ENCODE data around the gene GNAI2. TPM values are rescaled to one million over a fixed set of nuclear protein-coding genes. Genes with fewer than 3 reads are reported as not detected.
A peak's percentile ranks its signal among the peaks of the same experiment; 100 is the strongest.

The GNAI2 gene
- total RNA-seq, 1 donor from 2014 or later: 118 TPM

DNA sequence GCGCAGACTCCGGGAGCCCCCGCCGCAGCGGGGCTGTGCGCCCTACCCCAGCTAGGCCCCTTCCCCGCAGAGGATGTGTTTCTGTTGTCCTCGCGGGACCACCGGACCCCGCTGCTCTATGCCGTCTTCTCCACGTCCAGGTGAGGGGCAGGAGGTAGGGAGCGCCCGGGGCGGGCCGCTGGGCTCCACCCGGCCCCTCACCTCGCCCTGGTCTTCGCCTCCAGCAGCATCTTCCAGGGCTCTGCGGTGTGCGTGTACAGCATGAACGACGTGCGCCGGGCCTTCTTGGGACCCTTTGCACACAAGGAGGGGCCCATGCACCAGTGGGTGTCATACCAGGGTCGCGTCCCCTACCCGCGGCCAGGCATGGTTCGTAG is 37.7 kb downstream of the GNAI2 start:
- peak overlapping the region; percentile 55 for H3K4me3 ChIP-seq
- H3K27me3 ChIP-seq (ENCODE audit: low read depth): peaks cover 31% of the 10 kb centered on the region
- intact Hi-C loops (cut with micrococcal nuclease): loop anchor here (5.0 to 10.0 kb wide), 2 partner anchors 46 to 79 kb away; partner anchors contain the start of gene GNAT1
- H3K27ac ChIP-seq (replicated peaks): no peak overlapping the region
- no peaks in the 10 kb centered on the region for H3K36me3 ChIP-seq
- DNase-seq: no peak
- TF ChIP-seq, protein P1, sequence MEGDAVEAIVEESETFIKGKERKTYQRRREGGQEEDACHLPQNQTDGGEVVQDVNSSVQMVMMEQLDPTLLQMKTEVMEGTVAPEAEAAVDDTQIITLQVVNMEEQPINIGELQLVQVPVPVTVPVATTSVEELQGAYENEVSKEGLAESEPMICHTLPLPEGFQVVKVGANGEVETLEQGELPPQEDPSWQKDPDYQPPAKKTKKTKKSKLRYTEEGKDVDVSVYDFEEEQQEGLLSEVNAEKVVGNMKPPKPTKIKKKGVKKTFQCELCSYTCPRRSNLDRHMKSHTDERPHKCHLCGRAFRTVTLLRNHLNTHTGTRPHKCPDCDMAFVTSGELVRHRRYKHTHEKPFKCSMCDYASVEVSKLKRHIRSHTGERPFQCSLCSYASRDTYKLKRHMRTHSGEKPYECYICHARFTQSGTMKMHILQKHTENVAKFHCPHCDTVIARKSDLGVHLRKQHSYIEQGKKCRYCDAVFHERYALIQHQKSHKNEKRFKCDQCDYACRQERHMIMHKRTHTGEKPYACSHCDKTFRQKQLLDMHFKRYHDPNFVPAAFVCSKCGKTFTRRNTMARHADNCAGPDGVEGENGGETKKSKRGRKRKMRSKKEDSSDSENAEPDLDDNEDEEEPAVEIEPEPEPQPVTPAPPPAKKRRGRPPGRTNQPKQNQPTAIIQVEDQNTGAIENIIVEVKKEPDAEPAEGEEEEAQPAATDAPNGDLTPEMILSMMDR (IDR thresholded peaks at IDR 0.05; ENCODE audit: borderline replicate concordance): no peak
- no peaks in the 10 kb centered on the region for H3K9me3 ChIP-seq (replicated peaks)
- H3K4me1 ChIP-seq: peaks cover 57% of the 10 kb centered on the region

DNA sequence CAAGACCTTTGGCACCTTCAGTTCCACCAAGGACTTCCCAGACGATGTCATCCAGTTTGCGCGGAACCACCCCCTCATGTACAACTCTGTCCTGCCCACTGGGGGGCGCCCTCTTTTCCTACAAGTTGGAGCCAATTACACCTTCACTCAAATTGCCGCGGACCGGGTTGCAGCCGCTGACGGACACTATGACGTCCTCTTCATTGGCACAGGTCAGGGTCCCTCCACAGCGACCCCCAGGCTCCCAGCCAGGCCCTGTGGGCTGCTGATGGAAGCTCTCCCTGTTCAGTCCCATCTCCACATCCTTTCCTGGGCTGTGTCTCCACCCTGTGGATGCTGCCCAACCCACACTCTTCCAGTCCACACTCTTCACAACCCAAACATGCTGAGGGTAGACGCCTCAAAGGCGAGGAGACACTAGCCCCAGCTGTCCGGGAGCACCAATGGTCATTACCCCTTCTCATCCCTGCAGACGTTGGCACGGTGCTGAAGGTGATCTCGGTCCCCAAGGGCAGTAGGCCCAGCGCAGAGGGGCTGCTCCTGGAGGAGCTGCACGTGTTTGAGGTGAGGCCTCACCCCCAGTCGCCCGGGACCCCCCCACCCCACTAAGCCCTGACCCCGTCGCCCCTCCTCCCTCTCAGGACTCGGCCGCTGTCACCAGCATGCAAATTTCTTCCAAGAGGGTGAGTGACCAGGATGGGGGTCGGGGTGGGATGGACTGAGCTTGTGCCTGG is 38.5 kb downstream of the GNAI2 start:
- Histone ChIP-seq H3K4me3 (peak overlapping the region; percentile 55), H3K27ac (replicated peaks) (no peak overlapping the region), H3K36me3 (no peaks in the 10 kb centered on the region), H3K27me3 (ENCODE audit: low read depth) (peaks cover 31% of the 10 kb centered on the region), H3K4me1 (peaks cover 57% of the 10 kb centered on the region), H3K9me3 (replicated peaks) (no peaks in the 10 kb centered on the region)
- TF ChIP-seq, protein P1 (IDR thresholded peaks at IDR 0.05; ENCODE audit: borderline replicate concordance): peak; percentile 78
- DNase-seq: peak; percentile 63
- intact Hi-C loops (cut with micrococcal nuclease): loop anchor here (5.0 to 10.0 kb wide), 2 partner anchors 47 to 80 kb away; partner anchors contain the start of gene GNAT1

- no peak overlapping the region for H3K27ac ChIP-seq (replicated peaks)
- H3K9me3 ChIP-seq (replicated peaks): no peaks in the 10 kb centered on the region
- H3K4me3 ChIP-seq: no peak overlapping the region
- intact Hi-C loops (cut with micrococcal nuclease): loop anchor here (10.0 kb wide), 1 partner anchor 81 kb away; the partner anchor contains the start of gene GNAT1
- DNase-seq: no peak
- H3K4me1 ChIP-seq: peaks cover 59% of the 10 kb centered on the region
- TF ChIP-seq, protein P1 (IDR thresholded peaks at IDR 0.05; ENCODE audit: borderline replicate concordance): no peak
- no peaks in the 10 kb centered on the region for H3K36me3 ChIP-seq
- peaks cover 31% of the 10 kb centered on the region for H3K27me3 ChIP-seq (ENCODE audit: low read depth)
Observed at GRCh38 chr3:50275141-50275995, 39.4 kb downstream of the GNAI2 start.

GRCh38 chr3:50275996-50276761 is 40.2 kb downstream of the GNAI2 start:
- H3K9me3 ChIP-seq (replicated peaks): no peaks in the 10 kb centered on the region
- TF ChIP-seq, protein P1 (IDR thresholded peaks at IDR 0.05; ENCODE audit: borderline replicate concordance): no peak
- peaks cover 31% of the 10 kb centered on the region for H3K27me3 ChIP-seq (ENCODE audit: low read depth)
- no peak overlapping the region for H3K4me3 ChIP-seq
- H3K27ac ChIP-seq (replicated peaks): no peak overlapping the region
- no peaks in the 10 kb centered on the region for H3K36me3 ChIP-seq
- intact Hi-C loops (cut with micrococcal nuclease): loop anchor here (10.0 kb wide), 1 partner anchor 81 kb away; the partner anchor contains the start of gene GNAT1
- DNase-seq: no peak
- peaks cover 65% of the 10 kb centered on the region for H3K4me1 ChIP-seq

- no peaks in the 10 kb centered on the region for H3K36me3 ChIP-seq
- H3K4me3 ChIP-seq: no peak overlapping the region
- TF ChIP-seq, protein P1 (IDR thresholded peaks at IDR 0.05; ENCODE audit: borderline replicate concordance): no peak
- H3K4me1 ChIP-seq: peaks cover 65% of the 10 kb centered on the region
- no peak overlapping the region for H3K27ac ChIP-seq (replicated peaks)
- no peaks in the 10 kb centered on the region for H3K9me3 ChIP-seq (replicated peaks)
- DNase-seq: no peak
- intact Hi-C loops (cut with micrococcal nuclease): loop anchor here (10.0 kb wide), 1 partner anchor 82 kb away; the partner anchor contains the start of gene GNAT1
- H3K27me3 ChIP-seq (ENCODE audit: low read depth): peaks cover 31% of the 10 kb centered on the region
Observed at GRCh38 chr3:50276762-50277101, 40.7 kb downstream of the GNAI2 start.

Measured in left ventricle myocardium inferior (tissue), 1 donor.